Mammary epithelial cell (primary cell): Measurements from ENCODE around the gene TPP1.

Experiments
- EZH2 ChIP-seq: IDR thresholded peaks from 2 replicates; pipeline ENCODE4 v1.6.1; 2012; ENCODE audit warnings: low read length, inconsistent platforms, borderline replicate concordance
- TF ChIP-seq, protein P1 (sequence below), 2 donors: IDR thresholded peaks in 1 of 2; conservative IDR thresholded peaks in 1 of 2; 2 replicates each; pipeline ENCODE4 v1.5.1; 2011 to 2012; ENCODE audit warnings: inconsistent platforms in 2 of 2, low read length in 2 of 2, mild to moderate bottlenecking in 2 of 2, control low read depth in 1 of 2, low read depth in 1 of 2; ENCODE audit not compliant: insufficient read depth in 1 of 2; ENCODE audit errors: extremely low read depth in 1 of 2

DNA sequence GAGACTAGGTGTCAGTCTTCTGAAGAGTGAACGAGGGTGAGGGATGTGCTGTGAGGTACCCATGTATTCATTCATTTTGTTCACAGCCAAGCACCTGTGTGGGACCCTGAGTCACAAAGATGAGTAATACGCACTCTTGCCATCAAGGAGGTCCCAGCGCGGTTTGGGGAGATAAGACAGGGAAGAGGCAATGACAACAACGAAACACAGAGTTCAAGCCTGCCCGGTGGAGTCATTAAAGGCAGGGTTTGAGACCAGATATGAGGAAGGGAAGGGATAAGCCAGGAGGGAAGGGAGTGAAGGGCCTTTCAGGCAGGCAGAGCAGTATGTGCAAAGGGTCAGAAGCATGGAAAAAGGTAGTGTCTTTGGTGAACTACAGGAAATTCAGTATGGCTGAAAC is 31.8 kb upstream of the TPP1 start:
- TF ChIP-seq, protein P1, sequence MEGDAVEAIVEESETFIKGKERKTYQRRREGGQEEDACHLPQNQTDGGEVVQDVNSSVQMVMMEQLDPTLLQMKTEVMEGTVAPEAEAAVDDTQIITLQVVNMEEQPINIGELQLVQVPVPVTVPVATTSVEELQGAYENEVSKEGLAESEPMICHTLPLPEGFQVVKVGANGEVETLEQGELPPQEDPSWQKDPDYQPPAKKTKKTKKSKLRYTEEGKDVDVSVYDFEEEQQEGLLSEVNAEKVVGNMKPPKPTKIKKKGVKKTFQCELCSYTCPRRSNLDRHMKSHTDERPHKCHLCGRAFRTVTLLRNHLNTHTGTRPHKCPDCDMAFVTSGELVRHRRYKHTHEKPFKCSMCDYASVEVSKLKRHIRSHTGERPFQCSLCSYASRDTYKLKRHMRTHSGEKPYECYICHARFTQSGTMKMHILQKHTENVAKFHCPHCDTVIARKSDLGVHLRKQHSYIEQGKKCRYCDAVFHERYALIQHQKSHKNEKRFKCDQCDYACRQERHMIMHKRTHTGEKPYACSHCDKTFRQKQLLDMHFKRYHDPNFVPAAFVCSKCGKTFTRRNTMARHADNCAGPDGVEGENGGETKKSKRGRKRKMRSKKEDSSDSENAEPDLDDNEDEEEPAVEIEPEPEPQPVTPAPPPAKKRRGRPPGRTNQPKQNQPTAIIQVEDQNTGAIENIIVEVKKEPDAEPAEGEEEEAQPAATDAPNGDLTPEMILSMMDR (conservative IDR thresholded peaks at IDR 0.05 in 1 of 2, IDR thresholded peaks at IDR 0.05 in 1 of 2; ENCODE audit: extremely low read depth in 1 of 2, insufficient read depth in 1 of 2, low read depth in 1 of 2, low read length in 2 of 2) = no peak
- TF ChIP-seq EZH2 = no peak
